H1 (cell line): ENCODE measurements around the gene CCS. TPM values are rescaled to one million over a fixed set of nuclear protein-coding genes. Genes with fewer than 3 reads are reported as not detected.

ENCODE experiments used
- BRCA1 ChIP-seq: IDR thresholded peaks from 2 replicates; pipeline ENCODE4 v1.6.1; 2012; ENCODE audit warnings: low read depth, low read length, improper control_type of control experiment
- POLR2AphosphoS5 ChIP-seq: IDR thresholded peaks from 2 replicates; pipeline ENCODE4 v1.6.1; 2011; ENCODE audit warnings: low read depth, low read length
- TBP ChIP-seq: IDR thresholded peaks from 2 replicates; pipeline ENCODE4 v1.6.1; 2011; ENCODE audit warnings: low read depth, low read length, improper control_type of control experiment
- TCF12 ChIP-seq: IDR thresholded peaks from 2 replicates; pipeline ENCODE4 v1.6.1; 2011; ENCODE audit warnings: low read depth, mild to moderate bottlenecking, low read length
- polyA plus RNA-seq, 7 experiments: library from polyadenylated mRNA; depleted of rRNA in 3 of 7; stranded (reverse) in 5 of 7; unstranded in 2 of 7; fragments of >200 nt in 5 of 7; fragments of 200-250 nt in 2 of 7; gene quantifications; 1 replicate in 5 of 7; 2 replicates in 1 of 7; 4 replicates in 1 of 7; pipeline versions ENCODE4 v1.2.1 to v1.2.3, GENCODE V29; 2011 to 2013; ENCODE audit warnings: missing spikeins in 2 of 7, mixed read lengths in 2 of 7
- total RNA-seq: library from RNA; stranded (reverse); fragmentation: NEBNext Ultra II Directional; extraction: Animal tissue kit (Norgen Biotek cat#: 25700); gene quantifications from 2 replicates; pipeline ENCODE4 v1.2.1, GENCODE V29; 2021
- TF ChIP-seq, protein P1 (sequence below): fragments of 300-600 bp; sonication (generic); IDR thresholded peaks from 2 replicates; pipeline ENCODE4 v1.7.1; 2012; ENCODE audit warnings: low read length, moderate library complexity, mild to moderate bottlenecking, inconsistent platforms; ENCODE audit not compliant: insufficient replicate concordance

CCS gene
- total and polyA plus RNA-seq, 2 of the 8 experiments (the other 6 are each of a cell fraction or from before 2014, with no cell fraction given), result 37.1 to 37.7 TPM

DNA sequence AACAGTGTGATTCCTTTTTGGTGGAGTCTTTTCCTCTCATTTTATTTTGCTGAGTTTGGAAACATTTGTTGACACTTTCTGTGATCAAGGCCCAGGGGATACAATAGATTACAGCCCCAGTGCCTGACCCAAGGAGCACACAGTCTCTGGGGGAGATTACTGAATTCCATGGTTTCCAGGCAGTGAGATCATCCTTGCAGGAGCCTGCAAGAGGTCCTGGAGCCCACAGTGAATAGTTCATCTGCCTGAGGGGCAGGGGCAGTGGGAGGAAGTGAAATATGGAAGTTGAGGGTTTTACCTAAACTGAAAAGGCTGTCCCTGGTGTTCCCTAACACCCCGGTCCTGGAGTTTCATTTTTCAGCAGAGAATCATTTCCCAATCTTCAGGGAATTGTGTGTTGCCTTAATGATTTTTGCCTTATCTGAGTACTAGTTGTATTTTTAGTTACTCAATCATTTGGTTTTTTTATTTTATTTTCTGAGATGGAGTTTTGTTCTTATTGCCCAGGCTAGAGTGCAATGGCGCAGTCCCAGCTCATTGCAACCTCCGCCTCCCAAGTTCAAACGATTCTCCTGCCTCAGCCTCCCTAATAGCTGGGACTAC, 7.7 kb downstream of the CCS start (continued):
- TF ChIP-seq, protein P1, sequence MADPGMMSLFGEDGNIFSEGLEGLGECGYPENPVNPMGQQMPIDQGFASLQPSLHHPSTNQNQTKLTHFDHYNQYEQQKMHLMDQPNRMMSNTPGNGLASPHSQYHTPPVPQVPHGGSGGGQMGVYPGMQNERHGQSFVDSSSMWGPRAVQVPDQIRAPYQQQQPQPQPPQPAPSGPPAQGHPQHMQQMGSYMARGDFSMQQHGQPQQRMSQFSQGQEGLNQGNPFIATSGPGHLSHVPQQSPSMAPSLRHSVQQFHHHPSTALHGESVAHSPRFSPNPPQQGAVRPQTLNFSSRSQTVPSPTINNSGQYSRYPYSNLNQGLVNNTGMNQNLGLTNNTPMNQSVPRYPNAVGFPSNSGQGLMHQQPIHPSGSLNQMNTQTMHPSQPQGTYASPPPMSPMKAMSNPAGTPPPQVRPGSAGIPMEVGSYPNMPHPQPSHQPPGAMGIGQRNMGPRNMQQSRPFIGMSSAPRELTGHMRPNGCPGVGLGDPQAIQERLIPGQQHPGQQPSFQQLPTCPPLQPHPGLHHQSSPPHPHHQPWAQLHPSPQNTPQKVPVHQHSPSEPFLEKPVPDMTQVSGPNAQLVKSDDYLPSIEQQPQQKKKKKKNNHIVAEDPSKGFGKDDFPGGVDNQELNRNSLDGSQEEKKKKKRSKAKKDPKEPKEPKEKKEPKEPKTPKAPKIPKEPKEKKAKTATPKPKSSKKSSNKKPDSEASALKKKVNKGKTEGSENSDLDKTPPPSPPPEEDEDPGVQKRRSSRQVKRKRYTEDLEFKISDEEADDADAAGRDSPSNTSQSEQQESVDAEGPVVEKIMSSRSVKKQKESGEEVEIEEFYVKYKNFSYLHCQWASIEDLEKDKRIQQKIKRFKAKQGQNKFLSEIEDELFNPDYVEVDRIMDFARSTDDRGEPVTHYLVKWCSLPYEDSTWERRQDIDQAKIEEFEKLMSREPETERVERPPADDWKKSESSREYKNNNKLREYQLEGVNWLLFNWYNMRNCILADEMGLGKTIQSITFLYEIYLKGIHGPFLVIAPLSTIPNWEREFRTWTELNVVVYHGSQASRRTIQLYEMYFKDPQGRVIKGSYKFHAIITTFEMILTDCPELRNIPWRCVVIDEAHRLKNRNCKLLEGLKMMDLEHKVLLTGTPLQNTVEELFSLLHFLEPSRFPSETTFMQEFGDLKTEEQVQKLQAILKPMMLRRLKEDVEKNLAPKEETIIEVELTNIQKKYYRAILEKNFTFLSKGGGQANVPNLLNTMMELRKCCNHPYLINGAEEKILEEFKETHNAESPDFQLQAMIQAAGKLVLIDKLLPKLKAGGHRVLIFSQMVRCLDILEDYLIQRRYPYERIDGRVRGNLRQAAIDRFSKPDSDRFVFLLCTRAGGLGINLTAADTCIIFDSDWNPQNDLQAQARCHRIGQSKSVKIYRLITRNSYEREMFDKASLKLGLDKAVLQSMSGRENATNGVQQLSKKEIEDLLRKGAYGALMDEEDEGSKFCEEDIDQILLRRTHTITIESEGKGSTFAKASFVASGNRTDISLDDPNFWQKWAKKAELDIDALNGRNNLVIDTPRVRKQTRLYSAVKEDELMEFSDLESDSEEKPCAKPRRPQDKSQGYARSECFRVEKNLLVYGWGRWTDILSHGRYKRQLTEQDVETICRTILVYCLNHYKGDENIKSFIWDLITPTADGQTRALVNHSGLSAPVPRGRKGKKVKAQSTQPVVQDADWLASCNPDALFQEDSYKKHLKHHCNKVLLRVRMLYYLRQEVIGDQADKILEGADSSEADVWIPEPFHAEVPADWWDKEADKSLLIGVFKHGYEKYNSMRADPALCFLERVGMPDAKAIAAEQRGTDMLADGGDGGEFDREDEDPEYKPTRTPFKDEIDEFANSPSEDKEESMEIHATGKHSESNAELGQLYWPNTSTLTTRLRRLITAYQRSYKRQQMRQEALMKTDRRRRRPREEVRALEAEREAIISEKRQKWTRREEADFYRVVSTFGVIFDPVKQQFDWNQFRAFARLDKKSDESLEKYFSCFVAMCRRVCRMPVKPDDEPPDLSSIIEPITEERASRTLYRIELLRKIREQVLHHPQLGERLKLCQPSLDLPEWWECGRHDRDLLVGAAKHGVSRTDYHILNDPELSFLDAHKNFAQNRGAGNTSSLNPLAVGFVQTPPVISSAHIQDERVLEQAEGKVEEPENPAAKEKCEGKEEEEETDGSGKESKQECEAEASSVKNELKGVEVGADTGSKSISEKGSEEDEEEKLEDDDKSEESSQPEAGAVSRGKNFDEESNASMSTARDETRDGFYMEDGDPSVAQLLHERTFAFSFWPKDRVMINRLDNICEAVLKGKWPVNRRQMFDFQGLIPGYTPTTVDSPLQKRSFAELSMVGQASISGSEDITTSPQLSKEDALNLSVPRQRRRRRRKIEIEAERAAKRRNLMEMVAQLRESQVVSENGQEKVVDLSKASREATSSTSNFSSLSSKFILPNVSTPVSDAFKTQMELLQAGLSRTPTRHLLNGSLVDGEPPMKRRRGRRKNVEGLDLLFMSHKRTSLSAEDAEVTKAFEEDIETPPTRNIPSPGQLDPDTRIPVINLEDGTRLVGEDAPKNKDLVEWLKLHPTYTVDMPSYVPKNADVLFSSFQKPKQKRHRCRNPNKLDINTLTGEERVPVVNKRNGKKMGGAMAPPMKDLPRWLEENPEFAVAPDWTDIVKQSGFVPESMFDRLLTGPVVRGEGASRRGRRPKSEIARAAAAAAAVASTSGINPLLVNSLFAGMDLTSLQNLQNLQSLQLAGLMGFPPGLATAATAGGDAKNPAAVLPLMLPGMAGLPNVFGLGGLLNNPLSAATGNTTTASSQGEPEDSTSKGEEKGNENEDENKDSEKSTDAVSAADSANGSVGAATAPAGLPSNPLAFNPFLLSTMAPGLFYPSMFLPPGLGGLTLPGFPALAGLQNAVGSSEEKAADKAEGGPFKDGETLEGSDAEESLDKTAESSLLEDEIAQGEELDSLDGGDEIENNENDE, result no peak
- no peak for TF ChIP-seq POLR2AphosphoS5
- no peak for TF ChIP-seq TBP
- no peak for TF ChIP-seq BRCA1
- TF ChIP-seq TCF12, result no peak
